OCI-LY1 (cell line): ENCODE data around the gene NTHL1.

ENCODE experiments used
- CTCF ChIP-seq: fragments of 200-600 bp; sonication (generic), shearing (Covaris generic); IDR thresholded peaks from 2 replicates; pipeline ENCODE4 v1.5.1; 2017; ENCODE audit warnings: mild to moderate bottlenecking, antibody characterized with exemption, low read length, moderate library complexity, mixed read lengths
- EZH2 ChIP-seq: fragments of 200-600 bp; sonication (generic), shearing (Covaris generic); IDR thresholded peaks from 2 replicates; pipeline ENCODE4 v1.8.0; 2017; ENCODE audit warnings: borderline replicate concordance, mixed run types, mild to moderate bottlenecking, antibody characterized with exemption, low read length, moderate library complexity, mixed read lengths

GRCh38 chr16:2062801-2063200, 15.2 kb upstream of the NTHL1 start:
- no peak for TF ChIP-seq EZH2
- no peak for TF ChIP-seq CTCF
